Natural killer cell (primary cell): ENCODE data around the gene GPHN. TPM values are rescaled to one million over a fixed set of nuclear protein-coding genes. Genes with fewer than 3 reads are reported as not detected.

ENCODE experiments used
- ATAC-seq, 3 donors: fragments of 150-1000 bp in 2 of 3; fragments of 200-7000 bp in 1 of 3; cut with Tn5 transposase; 1 replicate in 1 of 3; 2 replicates in 2 of 3; pipeline ENCODE4 v1.10.0; 2021; ENCODE audit warnings: mild to moderate bottlenecking in 2 of 3, moderate library complexity in 2 of 3
- DNase-seq, 2 donors: peaks; one replicate each; pipeline versions ENCODE4 v3.0.0 to v3.0.0-alpha.2; 2013 to 2021; ENCODE audit warnings: mixed read lengths in 1 of 2
- H3K27ac ChIP-seq: one replicate; pipeline ENCODE4 v1.5.1; 2013; ENCODE audit warnings: mild to moderate bottlenecking, low read length
- H3K27me3 ChIP-seq: one replicate; pipeline ENCODE4 v1.6.1; 2013; ENCODE audit warnings: low read length; ENCODE audit not compliant: control insufficient read depth, insufficient read depth
- H3K36me3 ChIP-seq: one replicate; pipeline ENCODE4 v1.6.1; 2013; ENCODE audit warnings: low read length; ENCODE audit not compliant: control insufficient read depth, insufficient read depth
- H3K4me1 ChIP-seq: one replicate; pipeline ENCODE4 v1.6.1; 2013; ENCODE audit warnings: low read length; ENCODE audit not compliant: control insufficient read depth, insufficient read depth
- H3K4me3 ChIP-seq: one replicate; pipeline ENCODE4 v1.5.1; 2013; ENCODE audit warnings: low read length
- H3K9me3 ChIP-seq: one replicate; pipeline ENCODE4 v1.6.1; 2013; ENCODE audit warnings: low read length; ENCODE audit not compliant: control insufficient read depth, insufficient read depth
- H3K27ac Mint-ChIP-seq, 2 donors: one replicate each; pipeline ENCODE4 v1.8.0; 2022; ENCODE audit warnings: mild to moderate bottlenecking in 2 of 2, mixed read lengths in 2 of 2, moderate library complexity in 1 of 2
- H3K27me3 Mint-ChIP-seq, 2 donors: one replicate each; pipeline ENCODE4 v1.8.0; 2022; ENCODE audit warnings: low read depth in 2 of 2, mixed read lengths in 2 of 2
- H3K36me3 Mint-ChIP-seq: one replicate; pipeline ENCODE4 v1.8.0; 2022; ENCODE audit warnings: mixed read lengths
- H3K4me1 Mint-ChIP-seq, 2 donors: one replicate each; pipeline ENCODE4 v1.8.0; 2022; ENCODE audit warnings: mixed read lengths in 2 of 2
- H3K4me3 Mint-ChIP-seq: one replicate; pipeline ENCODE4 v1.8.0; 2022; ENCODE audit warnings: mild to moderate bottlenecking, moderate library complexity, mixed read lengths
- H3K9me3 Mint-ChIP-seq, 2 donors: one replicate each; pipeline ENCODE4 v1.8.0; 2022; ENCODE audit warnings: mixed read lengths in 2 of 2
- CTCF ChIP-seq: fragments of 200-600 bp; IDR thresholded peaks from one replicate; pipeline ENCODE4 v1.8.0; 2022; ENCODE audit warnings: antibody characterized with exemption
- WGBS: methylation state at CpG from one replicate; pipeline ENCODE4 v1.1.7; 2013; ENCODE audit warnings: missing lambda C conversion rate; ENCODE audit not compliant: insufficient coverage; 5-methylcytosine and 5-hydroxymethylcytosine counted together
- intact Hi-C: fragments of 100-400 bp; cut with micrococcal nuclease; formaldehyde crosslinking; loops from one replicate; pipeline ENCODE4 v1.14.2; 2022
- total RNA-seq, 4 donors: library from RNA; stranded (reverse); fragments of 120-200 nt in 1 of 4; gene quantifications; one replicate each; pipeline versions ENCODE4 v1.2.3 to v1.2.4, GENCODE V29; 2013 to 2022

GPHN gene
- total RNA-seq, 3 donors from 2014 or later (not counting 1 experiment from before 2014, with no cell fraction given) = 6.3 to 9.4 (median 8.7) TPM

GRCh38 chr14:66758031-66758613 lies 250.2 kb downstream of the GPHN start:
- no peaks in the 10 kb centered on the region for H3K4me1 Mint-ChIP-seq
- Histone ChIP-seq H3K9me3 (no peaks in the 10 kb centered on the region), H3K36me3 (no peaks in the 10 kb centered on the region), H3K4me3 (no peak overlapping the region), H3K27ac (no peak overlapping the region), H3K4me1 (no peaks in the 10 kb centered on the region), H3K27me3 (no peaks in the 10 kb centered on the region)
- H3K27me3 Mint-ChIP-seq = no peaks in the 10 kb centered on the region
- WGBS = 93% methylated on average over 6 of the region's 6 CpGs
- H3K9me3 Mint-ChIP-seq = peaks cover 2 to 4% of the 10 kb centered on the region in 2 donors
- intact Hi-C loops = no loop called here
- no peak for ATAC-seq
- no peak for TF ChIP-seq CTCF
- no peaks in the 10 kb centered on the region for H3K36me3 Mint-ChIP-seq
- no peak overlapping the region for H3K27ac Mint-ChIP-seq
- no peak for DNase-seq
- no peak overlapping the region for H3K4me3 Mint-ChIP-seq

GRCh38 chr14:66772146-66772545 lies 264.2 kb downstream of the GPHN start:
- Mint-ChIP-seq H3K4me1 (no peaks in the 10 kb centered on the region), H3K36me3 (no peaks in the 10 kb centered on the region), H3K27ac (no peak overlapping the region), H3K27me3 (no peaks in the 10 kb centered on the region), H3K9me3 (peaks cover 2 to 7% of the 10 kb centered on the region in 2 donors), H3K4me3 (no peak overlapping the region)
- Histone ChIP-seq H3K9me3 (no peaks in the 10 kb centered on the region), H3K4me3 (no peak overlapping the region), H3K27ac (no peak overlapping the region), H3K36me3 (no peaks in the 10 kb centered on the region), H3K4me1 (no peaks in the 10 kb centered on the region), H3K27me3 (no peaks in the 10 kb centered on the region)
- no peak for TF ChIP-seq CTCF
- intact Hi-C loops = no loop called here
- DNase-seq = no peak
- ATAC-seq = no peak
- WGBS = 86% methylated on average over 2 of the region's 2 CpGs

DNA sequence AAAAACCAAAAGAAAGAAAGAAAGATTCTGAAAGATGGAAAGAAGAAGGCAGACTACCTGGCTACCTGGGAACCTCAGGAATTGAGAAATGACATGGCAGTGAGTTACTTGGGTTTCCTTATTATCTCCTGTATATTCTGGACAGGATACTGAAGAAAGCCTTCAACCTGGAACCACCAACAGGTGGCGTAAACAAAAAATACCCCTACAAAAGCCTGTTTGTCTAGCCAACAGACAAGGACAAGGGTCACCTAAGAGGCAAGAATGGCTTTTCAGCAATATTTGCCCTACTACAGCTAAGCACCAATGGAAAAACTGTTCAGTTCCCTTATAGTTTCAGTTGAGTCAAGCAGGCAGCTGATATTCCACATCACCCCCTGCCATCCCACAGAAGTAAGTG lies 274.9 kb downstream of the GPHN start:
- no peak for ATAC-seq
- Histone ChIP-seq H3K27ac (no peak overlapping the region), H3K27me3 (no peaks in the 10 kb centered on the region), H3K4me3 (no peak overlapping the region), H3K9me3 (no peaks in the 10 kb centered on the region), H3K36me3 (no peaks in the 10 kb centered on the region), H3K4me1 (no peaks in the 10 kb centered on the region)
- Mint-ChIP-seq H3K4me1 (no peaks in the 10 kb centered on the region), H3K27me3 (no peaks in the 10 kb centered on the region), H3K36me3 (no peaks in the 10 kb centered on the region), H3K27ac (no peak overlapping the region), H3K9me3 (peaks cover 5 to 8% of the 10 kb centered on the region in 2 donors), H3K4me3 (no peak overlapping the region)
- 92% methylated on average over 1 of the region's 1 CpG for WGBS
- TF ChIP-seq CTCF = no peak
- DNase-seq = no peak
- intact Hi-C loops = no loop called here

DNA sequence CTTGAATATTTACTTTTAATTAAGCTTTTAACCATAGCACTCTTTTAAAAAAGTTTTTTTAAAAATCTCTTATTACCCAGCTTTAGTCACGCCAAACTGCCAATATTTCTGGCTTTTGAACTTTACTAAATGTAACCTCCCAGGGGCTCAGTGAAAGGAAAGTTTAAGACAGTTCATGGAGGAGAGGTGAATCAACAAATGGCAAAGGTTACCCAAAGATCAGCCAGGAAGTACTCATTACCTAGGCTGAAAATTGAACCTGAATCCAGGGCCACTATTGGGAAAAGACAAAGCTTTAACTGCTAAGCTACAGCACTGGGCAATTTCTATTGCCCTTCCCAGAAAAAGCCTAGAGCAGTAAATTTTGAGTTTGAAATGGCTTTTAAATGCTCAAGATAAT lies 282.2 kb downstream of the GPHN start:
- DNase-seq (no peak), ATAC-seq (no peak)
- Mint-ChIP-seq H3K4me3 (no peak overlapping the region), H3K27ac (no peak overlapping the region), H3K36me3 (no peaks in the 10 kb centered on the region), H3K27me3 (no peaks in the 10 kb centered on the region), H3K9me3 (peaks cover 2 to 8% of the 10 kb centered on the region in 2 donors), H3K4me1 (no peaks in the 10 kb centered on the region)
- WGBS = 78% methylated on average over 1 of the region's 1 CpG
- Histone ChIP-seq H3K27ac (no peak overlapping the region), H3K4me3 (no peak overlapping the region), H3K27me3 (no peaks in the 10 kb centered on the region), H3K36me3 (no peaks in the 10 kb centered on the region), H3K4me1 (no peaks in the 10 kb centered on the region), H3K9me3 (peaks cover 8% of the 10 kb centered on the region)
- no peak for TF ChIP-seq CTCF
- intact Hi-C loops = no loop called here
